Measurements from ENCODE around the gene MDN1.
"Not testable (repeated sequence)": the region's sequence is repeated elsewhere in the genome, so short reads cannot be mapped to it uniquely, and the experiment has no call there.

Gene MDN1

GRCh38 chr6:89793586-89793985, 26.0 kb downstream of the MDN1 start:
- peaks cover 20 to 39% (median 32%) of the 10 kb centered on the region in 5 donors for H3K36me3 ChIP-seq (ENCODE audit: control insufficient read depth in 5 of 5, insufficient read depth in 5 of 5, low read length in 5 of 5)
- no peak overlapping the region for H3K4me3 ChIP-seq (ENCODE audit: low read depth in 1 of 5, low read length in 5 of 5)
- no peak overlapping the region for H3K27ac ChIP-seq (ENCODE audit: low read depth, low read length)
- H3K9me3 ChIP-seq (ENCODE audit: control insufficient read depth in 5 of 5, low read length in 5 of 5), result no peaks in the 10 kb centered on the region
- peaks cover 0 to 4% (median 0%) of the 10 kb centered on the region in 5 donors for H3K4me1 ChIP-seq (ENCODE audit: control insufficient read depth in 5 of 5, insufficient read depth in 5 of 5, low read length in 5 of 5)
- no peaks in the 10 kb centered on the region for H3K27me3 ChIP-seq (ENCODE audit: control insufficient read depth in 5 of 5, insufficient read depth in 4 of 5, low read length in 5 of 5)
- no peak overlapping the region for H3K9ac ChIP-seq (ENCODE audit: low read length in 5 of 5)

GRCh38 chr6:89792881-89793280, 26.7 kb downstream of the MDN1 start:
- Histone ChIP-seq H3K4me1 (ENCODE audit: control insufficient read depth in 5 of 5, insufficient read depth in 5 of 5, low read length in 5 of 5) (peaks cover 0 to 4% (median 0%) of the 10 kb centered on the region in 5 donors), H3K27ac (ENCODE audit: low read depth, low read length) (no peak overlapping the region), H3K9me3 (ENCODE audit: control insufficient read depth in 5 of 5, low read length in 5 of 5) (no peaks in the 10 kb centered on the region), H3K4me3 (ENCODE audit: low read depth in 1 of 5, low read length in 5 of 5) (no peak overlapping the region), H3K9ac (ENCODE audit: low read length in 5 of 5) (no peak overlapping the region), H3K36me3 (ENCODE audit: control insufficient read depth in 5 of 5, insufficient read depth in 5 of 5, low read length in 5 of 5) (peaks cover 20 to 46% (median 35%) of the 10 kb centered on the region in 5 donors), H3K27me3 (ENCODE audit: control insufficient read depth in 5 of 5, insufficient read depth in 4 of 5, low read length in 5 of 5) (no peaks in the 10 kb centered on the region)

- H3K9ac ChIP-seq (ENCODE audit: low read length in 5 of 5), result no peak overlapping the region
- peaks cover 31 to 66% (median 54%) of the 10 kb centered on the region in 5 donors for H3K36me3 ChIP-seq (ENCODE audit: control insufficient read depth in 5 of 5, insufficient read depth in 5 of 5, low read length in 5 of 5)
- H3K9me3 ChIP-seq (ENCODE audit: control insufficient read depth in 5 of 5, low read length in 5 of 5), result no peaks in the 10 kb centered on the region
- no peak overlapping the region for H3K4me3 ChIP-seq (ENCODE audit: low read depth in 1 of 5, low read length in 5 of 5)
- H3K4me1 ChIP-seq (ENCODE audit: control insufficient read depth in 5 of 5, insufficient read depth in 5 of 5, low read length in 5 of 5), result peaks cover 0 to 4% (median 0%) of the 10 kb centered on the region in 5 donors
- no peak overlapping the region for H3K27ac ChIP-seq (ENCODE audit: low read depth, low read length)
- no peaks in the 10 kb centered on the region for H3K27me3 ChIP-seq (ENCODE audit: control insufficient read depth in 5 of 5, insufficient read depth in 4 of 5, low read length in 5 of 5)
These were observed 29.2 kb downstream of the MDN1 start for GRCh38 chr6:89790403-89790802.

- no peak overlapping the region for H3K9ac ChIP-seq (ENCODE audit: low read length in 5 of 5)
- H3K4me3 ChIP-seq (ENCODE audit: low read depth in 1 of 5, low read length in 5 of 5), result no peak overlapping the region
- H3K4me1 ChIP-seq (ENCODE audit: control insufficient read depth in 5 of 5, insufficient read depth in 5 of 5, low read length in 5 of 5), result peaks cover 0 to 4% (median 0%) of the 10 kb centered on the region in 5 donors
- no peaks in the 10 kb centered on the region for H3K27me3 ChIP-seq (ENCODE audit: control insufficient read depth in 5 of 5, insufficient read depth in 4 of 5, low read length in 5 of 5)
- H3K36me3 ChIP-seq (ENCODE audit: control insufficient read depth in 5 of 5, insufficient read depth in 5 of 5, low read length in 5 of 5), result peaks cover 31 to 67% (median 56%) of the 10 kb centered on the region in 5 donors
- H3K27ac ChIP-seq (ENCODE audit: low read depth, low read length), result no peak overlapping the region
- no peaks in the 10 kb centered on the region for H3K9me3 ChIP-seq (ENCODE audit: control insufficient read depth in 5 of 5, low read length in 5 of 5)
These were observed 29.6 kb downstream of the MDN1 start for GRCh38 chr6:89789980-89790379.

- no peak overlapping the region for H3K27ac ChIP-seq (ENCODE audit: low read depth, low read length)
- H3K9me3 ChIP-seq (ENCODE audit: control insufficient read depth in 5 of 5, low read length in 5 of 5), result peaks cover 0 to 2% (median 0%) of the 10 kb centered on the region in 5 donors
- H3K4me3 ChIP-seq (ENCODE audit: low read depth in 1 of 5, low read length in 5 of 5), result no peak overlapping the region
- H3K4me1 ChIP-seq (ENCODE audit: control insufficient read depth in 5 of 5, insufficient read depth in 5 of 5, low read length in 5 of 5), result no peaks in the 10 kb centered on the region
- H3K9ac ChIP-seq (ENCODE audit: low read length in 5 of 5), result no peak overlapping the region
- H3K27me3 ChIP-seq (ENCODE audit: control insufficient read depth in 5 of 5, insufficient read depth in 4 of 5, low read length in 5 of 5), result no peaks in the 10 kb centered on the region
- peaks cover 39 to 73% (median 66%) of the 10 kb centered on the region in 5 donors for H3K36me3 ChIP-seq (ENCODE audit: control insufficient read depth in 5 of 5, insufficient read depth in 5 of 5, low read length in 5 of 5)
These were observed 31.8 kb downstream of the MDN1 start for GRCh38 chr6:89787660-89788328.

- Histone ChIP-seq H3K9me3 (ENCODE audit: control insufficient read depth in 5 of 5, low read length in 5 of 5) (peaks cover 0 to 2% (median 0%) of the 10 kb centered on the region in 5 donors), H3K27ac (ENCODE audit: low read depth, low read length) (no peak overlapping the region), H3K4me1 (ENCODE audit: control insufficient read depth in 5 of 5, insufficient read depth in 5 of 5, low read length in 5 of 5) (no peaks in the 10 kb centered on the region), H3K9ac (ENCODE audit: low read length in 5 of 5) (no peak overlapping the region), H3K36me3 (ENCODE audit: control insufficient read depth in 5 of 5, insufficient read depth in 5 of 5, low read length in 5 of 5) (peaks cover 41 to 77% (median 65%) of the 10 kb centered on the region in 5 donors), H3K27me3 (ENCODE audit: control insufficient read depth in 5 of 5, insufficient read depth in 4 of 5, low read length in 5 of 5) (no peaks in the 10 kb centered on the region), H3K4me3 (ENCODE audit: low read depth in 1 of 5, low read length in 5 of 5) (no peak overlapping the region)
These were observed 32.6 kb downstream of the MDN1 start for GRCh38 chr6:89786970-89787369.

GRCh38 chr6:89784838-89785237, 34.8 kb downstream of the MDN1 start:
- Histone ChIP-seq H3K36me3 (ENCODE audit: control insufficient read depth in 5 of 5, insufficient read depth in 5 of 5, low read length in 5 of 5) (peaks cover 45 to 91% (median 73%) of the 10 kb centered on the region in 5 donors), H3K9me3 (ENCODE audit: control insufficient read depth in 5 of 5, low read length in 5 of 5) (peaks cover 0 to 2% (median 0%) of the 10 kb centered on the region in 5 donors), H3K4me3 (ENCODE audit: low read depth in 1 of 5, low read length in 5 of 5) (no peak overlapping the region), H3K4me1 (ENCODE audit: control insufficient read depth in 5 of 5, insufficient read depth in 5 of 5, low read length in 5 of 5) (no peaks in the 10 kb centered on the region), H3K9ac (ENCODE audit: low read length in 5 of 5) (no peak overlapping the region), H3K27ac (ENCODE audit: low read depth, low read length) (no peak overlapping the region), H3K27me3 (ENCODE audit: control insufficient read depth in 5 of 5, insufficient read depth in 4 of 5, low read length in 5 of 5) (no peaks in the 10 kb centered on the region)

- H3K27ac ChIP-seq (ENCODE audit: low read depth, low read length); H3K4me1 ChIP-seq (ENCODE audit: control insufficient read depth in 5 of 5, insufficient read depth in 5 of 5, low read length in 5 of 5); H3K9ac ChIP-seq (ENCODE audit: low read length in 5 of 5); H3K9me3 ChIP-seq (ENCODE audit: control insufficient read depth in 5 of 5, low read length in 5 of 5); H3K27me3 ChIP-seq (ENCODE audit: control insufficient read depth in 5 of 5, insufficient read depth in 4 of 5, low read length in 5 of 5); H3K4me3 ChIP-seq (ENCODE audit: low read depth in 1 of 5, low read length in 5 of 5): not testable (repeated sequence)
- H3K36me3 ChIP-seq (ENCODE audit: control insufficient read depth in 5 of 5, insufficient read depth in 5 of 5, low read length in 5 of 5), result peaks cover 36 to 85% (median 62%) of the 10 kb centered on the region in 5 donors
These were observed 36.3 kb downstream of the MDN1 start for GRCh38 chr6:89783293-89783692.

- Histone ChIP-seq H3K9ac (ENCODE audit: low read length in 5 of 5) (no peak overlapping the region), H3K27me3 (ENCODE audit: control insufficient read depth in 5 of 5, insufficient read depth in 4 of 5, low read length in 5 of 5) (no peaks in the 10 kb centered on the region), H3K4me3 (ENCODE audit: low read depth in 1 of 5, low read length in 5 of 5) (no peak overlapping the region), H3K27ac (ENCODE audit: low read depth, low read length) (no peak overlapping the region), H3K36me3 (ENCODE audit: control insufficient read depth in 5 of 5, insufficient read depth in 5 of 5, low read length in 5 of 5) (peaks cover 30 to 77% (median 51%) of the 10 kb centered on the region in 5 donors), H3K4me1 (ENCODE audit: control insufficient read depth in 5 of 5, insufficient read depth in 5 of 5, low read length in 5 of 5) (no peaks in the 10 kb centered on the region), H3K9me3 (ENCODE audit: control insufficient read depth in 5 of 5, low read length in 5 of 5) (peaks cover 0 to 2% (median 0%) of the 10 kb centered on the region in 5 donors)
These were observed 37.4 kb downstream of the MDN1 start for GRCh38 chr6:89782222-89782621.

- Histone ChIP-seq H3K27ac (ENCODE audit: low read depth, low read length) (no peak overlapping the region), H3K9me3 (ENCODE audit: control insufficient read depth in 5 of 5, low read length in 5 of 5) (peaks cover 0 to 2% (median 0%) of the 10 kb centered on the region in 5 donors)
These were observed 38.2 kb downstream of the MDN1 start for GRCh38 chr6:89781070-89782034.

More at GRCh38 chr6:89781070-89782034, 38.2 kb downstream of the MDN1 start:
- no peaks in the 10 kb centered on the region for H3K4me1 ChIP-seq (ENCODE audit: control insufficient read depth in 5 of 5, insufficient read depth in 5 of 5, low read length in 5 of 5)
- H3K36me3 ChIP-seq (ENCODE audit: control insufficient read depth in 5 of 5, insufficient read depth in 5 of 5, low read length in 5 of 5), result peaks cover 30 to 73% (median 46%) of the 10 kb centered on the region in 5 donors
- H3K9ac ChIP-seq (ENCODE audit: low read length in 5 of 5), result no peak overlapping the region
- no peak overlapping the region for H3K4me3 ChIP-seq (ENCODE audit: low read depth in 1 of 5, low read length in 5 of 5)
- H3K27me3 ChIP-seq (ENCODE audit: control insufficient read depth in 5 of 5, insufficient read depth in 4 of 5, low read length in 5 of 5), result no peaks in the 10 kb centered on the region

All from subcutaneous abdominal adipose tissue (tissue), 5 donors.